PFSK-1 (cell line): ENCODE measurements around the gene CD160.

Experiments used
- FOXP2 ChIP-seq: optimal IDR thresholded peaks from 2 replicates; pipeline ENCODE3; 2011; ENCODE audit warnings: borderline replicate concordance, control low read depth, inconsistent platforms; ENCODE audit not compliant: insufficient read depth; ENCODE audit errors: extremely low read length, extremely low read depth
- POLR2AphosphoS5 ChIP-seq: IDR thresholded peaks from 2 replicates; pipeline ENCODE4 v1.6.1; 2012; ENCODE audit warnings: low read depth, mild to moderate bottlenecking, control low read depth, low read length, moderate library complexity
- SIN3A ChIP-seq: IDR thresholded peaks from 2 replicates; pipeline ENCODE4 v1.6.1; 2012; ENCODE audit warnings: mild to moderate bottlenecking, low read length, moderate library complexity, borderline replicate concordance; ENCODE audit not compliant: insufficient read depth
- TAF1 ChIP-seq: IDR thresholded peaks from 2 replicates; pipeline ENCODE4 v1.6.1; 2012; ENCODE audit warnings: low read length, control low read depth, borderline replicate concordance; ENCODE audit not compliant: insufficient read depth
- TF ChIP-seq, protein P1 (sequence below), 2 experiments: IDR thresholded peaks; 2 replicates each; pipeline versions ENCODE4 v1.6.1 to v1.8.0; 2011 to 2012; ENCODE audit warnings: low read depth in 2 of 2, low read length in 2 of 2, control low read depth in 1 of 2, inconsistent platforms in 1 of 2, mild to moderate bottlenecking in 1 of 2, moderate library complexity in 1 of 2; ENCODE audit not compliant: insufficient read depth in 1 of 2

Gene CD160

GRCh38 chr1:145773423-145773822 is 54.1 kb downstream of the CD160 start:
- TF ChIP-seq, protein P1, sequence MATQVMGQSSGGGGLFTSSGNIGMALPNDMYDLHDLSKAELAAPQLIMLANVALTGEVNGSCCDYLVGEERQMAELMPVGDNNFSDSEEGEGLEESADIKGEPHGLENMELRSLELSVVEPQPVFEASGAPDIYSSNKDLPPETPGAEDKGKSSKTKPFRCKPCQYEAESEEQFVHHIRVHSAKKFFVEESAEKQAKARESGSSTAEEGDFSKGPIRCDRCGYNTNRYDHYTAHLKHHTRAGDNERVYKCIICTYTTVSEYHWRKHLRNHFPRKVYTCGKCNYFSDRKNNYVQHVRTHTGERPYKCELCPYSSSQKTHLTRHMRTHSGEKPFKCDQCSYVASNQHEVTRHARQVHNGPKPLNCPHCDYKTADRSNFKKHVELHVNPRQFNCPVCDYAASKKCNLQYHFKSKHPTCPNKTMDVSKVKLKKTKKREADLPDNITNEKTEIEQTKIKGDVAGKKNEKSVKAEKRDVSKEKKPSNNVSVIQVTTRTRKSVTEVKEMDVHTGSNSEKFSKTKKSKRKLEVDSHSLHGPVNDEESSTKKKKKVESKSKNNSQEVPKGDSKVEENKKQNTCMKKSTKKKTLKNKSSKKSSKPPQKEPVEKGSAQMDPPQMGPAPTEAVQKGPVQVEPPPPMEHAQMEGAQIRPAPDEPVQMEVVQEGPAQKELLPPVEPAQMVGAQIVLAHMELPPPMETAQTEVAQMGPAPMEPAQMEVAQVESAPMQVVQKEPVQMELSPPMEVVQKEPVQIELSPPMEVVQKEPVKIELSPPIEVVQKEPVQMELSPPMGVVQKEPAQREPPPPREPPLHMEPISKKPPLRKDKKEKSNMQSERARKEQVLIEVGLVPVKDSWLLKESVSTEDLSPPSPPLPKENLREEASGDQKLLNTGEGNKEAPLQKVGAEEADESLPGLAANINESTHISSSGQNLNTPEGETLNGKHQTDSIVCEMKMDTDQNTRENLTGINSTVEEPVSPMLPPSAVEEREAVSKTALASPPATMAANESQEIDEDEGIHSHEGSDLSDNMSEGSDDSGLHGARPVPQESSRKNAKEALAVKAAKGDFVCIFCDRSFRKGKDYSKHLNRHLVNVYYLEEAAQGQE (IDR thresholded peaks at IDR 0.05; ENCODE audit: insufficient read depth in 1 of 2, low read depth in 2 of 2, low read length in 2 of 2), result no peak
- TF ChIP-seq FOXP2 (no peak), SIN3A (no peak), POLR2AphosphoS5 (no peak), TAF1 (no peak)

DNA sequence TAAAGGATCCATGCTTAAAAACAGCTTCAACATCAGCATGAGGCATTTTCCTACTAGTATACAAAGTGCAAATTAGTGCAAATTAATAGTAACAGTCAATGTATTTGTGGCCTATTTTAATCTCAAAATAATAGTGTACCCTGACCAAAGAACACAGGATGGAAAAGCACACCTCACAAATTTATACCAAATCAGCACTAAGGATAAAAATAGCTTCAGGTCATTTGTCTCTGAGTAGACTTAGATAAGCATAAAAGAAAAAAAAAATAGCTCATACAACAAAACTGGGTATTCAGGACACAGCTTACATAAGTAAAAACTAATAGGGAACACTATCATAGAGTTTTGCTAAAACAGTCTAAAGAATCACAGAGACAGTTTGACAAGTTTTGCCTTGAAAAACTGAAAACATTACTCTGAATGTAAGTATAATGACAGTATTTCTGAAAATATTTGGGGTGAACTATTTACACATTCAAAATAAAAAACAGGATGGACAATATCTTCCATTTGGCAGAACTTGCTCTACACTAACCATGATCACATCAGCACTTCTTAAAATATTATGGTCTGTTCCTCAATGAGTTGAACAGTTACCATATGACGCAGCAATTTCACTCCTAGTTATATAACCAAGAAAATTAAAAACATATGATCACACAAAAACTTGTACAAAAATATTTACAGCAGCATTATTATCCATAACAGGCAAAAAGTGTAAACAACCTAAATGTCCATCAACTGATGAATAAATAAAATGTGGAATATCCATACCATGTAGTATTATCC is 58.3 kb downstream of the CD160 start:
- TF ChIP-seq FOXP2 (no peak), POLR2AphosphoS5 (no peak), SIN3A (no peak), TAF1 (no peak)
- TF ChIP-seq, protein P1 (IDR thresholded peaks at IDR 0.05; ENCODE audit: insufficient read depth in 1 of 2, low read depth in 2 of 2, low read length in 2 of 2), result no peak

- TF ChIP-seq TAF1 (no peak), FOXP2 (no peak)
- TF ChIP-seq, protein P1 (IDR thresholded peaks at IDR 0.05; ENCODE audit: insufficient read depth in 1 of 2, low read depth in 2 of 2, low read length in 2 of 2), result no peak
Measured at GRCh38 chr1:145778146-145778540, 58.8 kb downstream of the CD160 start.

GRCh38 chr1:145782272-145783099 is 63.2 kb downstream of the CD160 start:
- TF ChIP-seq SIN3A (no peak), TAF1 (no peak)
- TF ChIP-seq, protein P1 (IDR thresholded peaks at IDR 0.05; ENCODE audit: insufficient read depth in 1 of 2, low read depth in 2 of 2, low read length in 2 of 2), result no peak
